HL-60/S4 treated with retinoic acid at 250 ng/mL for 4 days and 3 days (cell line): ENCODE results near the gene PHOSPHO1.

Source experiments
- in situ Hi-C: fragments of 300-500 bp; cut with MboI; formaldehyde crosslinking; loops from 2 replicates; pipeline ENCODE4 v1.7.0; 2022; ENCODE audit warnings: low sequenced_read_pairs

The PHOSPHO1 gene

GRCh38 chr17:49218941-49219913, 11.4 kb downstream of the PHOSPHO1 start:
- in situ Hi-C loops, result no loop called here

GRCh38 chr17:49217651-49218413, 12.8 kb downstream of the PHOSPHO1 start:
- in situ Hi-C loops, result no loop called here

- in situ Hi-C loops, result no loop called here
These were observed 13.5 kb downstream of the PHOSPHO1 start for GRCh38 chr17:49216953-49217650.

- in situ Hi-C loops, result no loop called here
These were observed 14.1 kb downstream of the PHOSPHO1 start for GRCh38 chr17:49216482-49216881.

GRCh38 chr17:49214676-49215360, 15.8 kb downstream of the PHOSPHO1 start:
- in situ Hi-C loops, result no loop called here

- in situ Hi-C loops, result no loop called here
These were observed 16.7 kb downstream of the PHOSPHO1 start for GRCh38 chr17:49213847-49214246.

GRCh38 chr17:49213399-49213798, 17.2 kb downstream of the PHOSPHO1 start:
- in situ Hi-C loops, result no loop called here

- in situ Hi-C loops, result no loop called here
These were observed 20.2 kb downstream of the PHOSPHO1 start, which contains the start of the genes ABI3 and GNGT2 for GRCh38 chr17:49210158-49211029. ABI3 (plus strand) TSS chr17:49210707; CDS start chr17:49210725, 18 bp downstream. GNGT2 (minus strand) TSS chr17:49210574; CDS start chr17:49207422, 3,152 bp downstream.

- in situ Hi-C loops, result no loop called here
These were observed 21.5 kb downstream of the PHOSPHO1 start for GRCh38 chr17:49209061-49209571.

- in situ Hi-C loops, result no loop called here
These were observed 26.1 kb downstream of the PHOSPHO1 start for GRCh38 chr17:49204516-49204915.

- in situ Hi-C loops, result no loop called here
These were observed 26.8 kb downstream of the PHOSPHO1 start for GRCh38 chr17:49203796-49204195.

GRCh38 chr17:49201481-49201927, 29.1 kb downstream of the PHOSPHO1 start:
- in situ Hi-C loops, result no loop called here

GRCh38 chr17:49200423-49201083, 30.0 kb downstream of the PHOSPHO1 start:
- in situ Hi-C loops, result no loop called here

- in situ Hi-C loops, result no loop called here
These were observed 32.4 kb downstream of the PHOSPHO1 start for GRCh38 chr17:49198211-49198610.

GRCh38 chr17:49197346-49197998, 33.1 kb downstream of the PHOSPHO1 start:
- in situ Hi-C loops, result no loop called here

GRCh38 chr17:49196520-49196919, 34.1 kb downstream of the PHOSPHO1 start:
- in situ Hi-C loops, result no loop called here

GRCh38 chr17:49195751-49196150, 34.8 kb downstream of the PHOSPHO1 start:
- in situ Hi-C loops, result no loop called here

GRCh38 chr17:49194297-49194607, 36.3 kb downstream of the PHOSPHO1 start:
- in situ Hi-C loops, result no loop called here
